Lower leg skin (tissue), 4 donors: ENCODE measurements around the gene CD34. TPM values are rescaled to one million over a fixed set of nuclear protein-coding genes. Genes with fewer than 3 reads are reported as not detected.

Experiments
- DNase-seq, 2 donors: peaks; one replicate each; pipeline ENCODE4 v3.0.0-alpha.2; 2019; ENCODE audit warnings: low spot score in 2 of 2
- H3K4me3 ChIP-seq: fragments of 200-600 bp; sonication (generic); 2 replicates; pipeline ENCODE4 v1.5.1; 2017; ENCODE audit warnings: mild to moderate bottlenecking, low read depth; ENCODE audit not compliant: poor library complexity, severe bottlenecking
- CTCF ChIP-seq, 3 donors: fragments of 450-650 bp; IDR thresholded peaks; one replicate each; pipeline ENCODE4 v1.5.1; 2016; ENCODE audit warnings: antibody characterized with exemption in 3 of 3, mild to moderate bottlenecking in 3 of 3, moderate library complexity in 2 of 3
- POLR2A ChIP-seq, 2 donors: fragments of 450-650 bp; IDR thresholded peaks; one replicate each; pipeline ENCODE4 v1.6.1; 2016 to 2017; ENCODE audit warnings: antibody characterized with exemption in 2 of 2, mild to moderate bottlenecking in 1 of 2, moderate library complexity in 1 of 2
- WGBS, 2 donors: methylation state at CpG; one replicate each; pipeline ENCODE4 v1.1.5; 2018; 5-methylcytosine and 5-hydroxymethylcytosine counted together
- intact Hi-C: fragments of 100-400 bp; cut with DNase I; formaldehyde crosslinking; loops from one replicate; pipeline ENCODE4 v1.15.0; 2023; ENCODE audit warnings: low total_unique reads
- total RNA-seq, 4 donors: library from RNA; depleted of rRNA; stranded (reverse); fragments of >200 nt; gene quantifications; one replicate each; pipeline ENCODE4 v1.1.0, GENCODE V29; 2016

CD34 gene
- total RNA-seq, 4 donors from 2014 or later = 8.5 to 45.5 (median 26.0) TPM

GRCh38 chr1:207890136-207890738 is 20.7 kb downstream of the CD34 start:
- intact Hi-C loops = loop anchor here (5.0 kb wide), 1 partner anchor 72 kb away; no protein-coding TSS in a partner anchor
- DNase-seq = peak; percentile 70 to 91
- WGBS, 2 donors = 15 to 29% methylated on average over 4 of the region's 4 CpGs

DNA sequence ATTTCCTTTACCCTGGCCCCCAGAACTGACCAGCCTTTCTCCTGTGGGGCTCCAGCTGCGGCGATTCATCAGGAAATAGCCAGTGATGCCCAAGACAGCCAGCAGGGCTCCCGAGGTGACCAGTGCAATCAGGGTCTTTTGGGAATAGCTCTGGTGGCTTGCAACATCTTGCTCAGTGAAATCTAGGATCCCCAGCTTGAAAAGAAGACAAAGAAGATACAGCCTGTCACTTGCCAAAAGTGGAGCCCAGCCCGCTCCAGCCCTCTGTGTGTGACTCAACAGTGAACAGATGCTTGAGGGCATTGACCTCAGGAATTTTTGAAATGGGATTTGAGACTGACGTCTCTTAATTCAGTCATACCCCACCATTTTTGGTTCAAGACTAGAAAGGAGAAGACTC is 22.3 kb downstream of the CD34 start:
- intact Hi-C loops = no loop called here
- peak in 1 of 2 donors; percentile 65 for DNase-seq

More at GRCh38 chr1:207890136-207890738, 20.7 kb downstream of the CD34 start:
- H3K4me3 ChIP-seq = no peak overlapping the region
- TF ChIP-seq POLR2A (IDR thresholded peaks at IDR 0.05) (no peak), CTCF (IDR thresholded peaks at IDR 0.05) (no peak)

DNA sequence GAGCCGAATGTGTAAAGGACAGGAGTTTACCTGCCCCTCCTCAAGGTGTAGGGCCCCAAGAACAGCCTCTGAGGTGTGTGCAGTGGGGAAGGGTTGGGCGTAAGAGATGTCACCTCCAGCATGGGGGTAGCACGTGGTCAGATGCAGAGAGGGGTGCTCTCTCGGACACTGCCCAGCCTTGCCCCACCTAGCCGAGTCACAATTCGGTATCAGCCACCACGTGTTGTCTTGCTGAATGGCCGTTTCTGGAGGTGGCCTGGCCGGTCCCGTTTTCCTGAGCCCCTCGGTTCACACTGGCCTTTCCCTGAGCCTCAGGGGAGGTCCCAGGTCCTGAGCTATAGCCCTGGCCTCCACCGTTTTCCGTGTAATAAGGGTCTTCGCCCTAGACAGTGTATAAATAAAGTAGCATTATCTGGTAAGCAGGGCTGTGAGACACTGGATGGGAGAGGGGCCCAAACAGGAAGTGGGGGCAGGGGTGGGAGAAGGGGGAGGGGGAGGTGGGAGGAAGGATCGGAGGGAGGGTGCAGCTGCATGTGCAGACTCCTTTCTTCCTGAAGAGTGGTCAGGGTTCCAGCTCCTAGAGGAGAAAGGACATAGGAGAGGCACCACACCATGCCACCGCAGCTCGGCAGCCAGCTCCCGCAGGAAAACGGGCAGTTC is 23.3 kb downstream of the CD34 start:
- no peak for TF ChIP-seq POLR2A (IDR thresholded peaks at IDR 0.05)
- no peak for DNase-seq
- H3K4me3 ChIP-seq = no peak overlapping the region
- intact Hi-C loops = no loop called here
- 84% methylated on average over 19 of the region's 19 CpGs for WGBS, 2 donors

More for the DNA sequence above, 22.3 kb downstream of the CD34 start:
- TF ChIP-seq CTCF (IDR thresholded peaks at IDR 0.05) (no peak), POLR2A (IDR thresholded peaks at IDR 0.05) (no peak)
- 63% methylated on average over 5 of the region's 5 CpGs for WGBS, 2 donors
- H3K4me3 ChIP-seq = no peak overlapping the region

DNA sequence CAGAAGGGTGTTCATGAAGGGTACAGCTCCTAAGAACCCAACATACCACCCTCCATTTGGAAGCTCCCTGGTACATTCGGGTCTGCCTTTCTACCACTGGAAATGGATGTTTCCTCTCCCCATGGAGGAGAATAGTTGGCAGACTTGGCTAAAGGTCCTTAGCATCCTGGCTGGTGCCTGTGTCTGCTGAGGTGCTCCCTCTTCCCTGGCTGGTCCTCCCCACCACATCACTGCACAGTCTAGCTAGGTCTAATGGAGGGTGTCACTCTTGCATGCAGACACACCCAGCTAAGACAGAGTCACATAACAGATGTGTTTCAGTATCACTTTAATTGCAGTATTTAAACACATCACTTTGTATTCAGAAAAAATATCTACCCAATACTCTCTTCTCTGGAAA is 24.7 kb downstream of the CD34 start:
- WGBS, 2 donors = 76 to 83% methylated on average over 1 of the region's 1 CpG
- intact Hi-C loops = no loop called here
- no peak for TF ChIP-seq POLR2A (IDR thresholded peaks at IDR 0.05)
- no peak for TF ChIP-seq CTCF (IDR thresholded peaks at IDR 0.05)
- no peak for DNase-seq
- no peak overlapping the region for H3K4me3 ChIP-seq

- no peak for TF ChIP-seq POLR2A (IDR thresholded peaks at IDR 0.05)
- TF ChIP-seq CTCF (IDR thresholded peaks at IDR 0.05) = peak in 1 of 3 donors; percentile 94
- intact Hi-C loops = no loop called here
- H3K4me3 ChIP-seq = no peak overlapping the region
- peak; percentile 81 to 97 for DNase-seq
- WGBS, 2 donors = 26% methylated on average over 9 of the region's 9 CpGs
Measured at GRCh38 chr1:207885129-207886032, 25.5 kb downstream of the CD34 start.
